ENCODE data around the gene ZNF629. TPM values are rescaled to one million over a fixed set of nuclear protein-coding genes. Genes with fewer than 3 reads are reported as not detected.

ZNF629 gene
- total RNA-seq, 1 donor from 2014 or later = 21.1 TPM

DNA sequence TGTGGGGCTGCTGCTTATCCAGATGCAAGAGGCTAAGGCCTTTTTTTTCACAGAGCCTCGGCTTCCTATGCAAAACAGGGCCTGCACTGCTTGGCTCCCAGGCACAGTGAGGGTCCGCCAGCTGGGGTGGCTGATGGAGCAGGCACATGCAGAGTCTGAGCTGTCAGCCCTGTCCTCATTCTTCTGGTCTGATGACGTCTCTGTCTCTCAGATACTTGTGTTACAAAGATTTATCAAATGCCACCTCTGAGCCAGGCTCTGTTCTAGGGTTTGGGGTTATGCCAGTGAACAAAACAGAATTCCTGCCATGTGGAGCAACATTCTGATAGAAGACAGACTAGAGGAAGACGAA lies 20.1 kb downstream of the ZNF629 start:
- peak overlapping the region; percentile 80 for H3K27ac ChIP-seq (replicated peaks)
- no peak overlapping the region for H3K4me3 ChIP-seq
- no peaks in the 10 kb centered on the region for H3K27me3 ChIP-seq (ENCODE audit: low read depth)
- no peaks in the 10 kb centered on the region for H3K9me3 ChIP-seq (replicated peaks)
- intact Hi-C loops (cut with micrococcal nuclease) = no loop called here
- TF ChIP-seq, protein P1, sequence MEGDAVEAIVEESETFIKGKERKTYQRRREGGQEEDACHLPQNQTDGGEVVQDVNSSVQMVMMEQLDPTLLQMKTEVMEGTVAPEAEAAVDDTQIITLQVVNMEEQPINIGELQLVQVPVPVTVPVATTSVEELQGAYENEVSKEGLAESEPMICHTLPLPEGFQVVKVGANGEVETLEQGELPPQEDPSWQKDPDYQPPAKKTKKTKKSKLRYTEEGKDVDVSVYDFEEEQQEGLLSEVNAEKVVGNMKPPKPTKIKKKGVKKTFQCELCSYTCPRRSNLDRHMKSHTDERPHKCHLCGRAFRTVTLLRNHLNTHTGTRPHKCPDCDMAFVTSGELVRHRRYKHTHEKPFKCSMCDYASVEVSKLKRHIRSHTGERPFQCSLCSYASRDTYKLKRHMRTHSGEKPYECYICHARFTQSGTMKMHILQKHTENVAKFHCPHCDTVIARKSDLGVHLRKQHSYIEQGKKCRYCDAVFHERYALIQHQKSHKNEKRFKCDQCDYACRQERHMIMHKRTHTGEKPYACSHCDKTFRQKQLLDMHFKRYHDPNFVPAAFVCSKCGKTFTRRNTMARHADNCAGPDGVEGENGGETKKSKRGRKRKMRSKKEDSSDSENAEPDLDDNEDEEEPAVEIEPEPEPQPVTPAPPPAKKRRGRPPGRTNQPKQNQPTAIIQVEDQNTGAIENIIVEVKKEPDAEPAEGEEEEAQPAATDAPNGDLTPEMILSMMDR (IDR thresholded peaks at IDR 0.05; ENCODE audit: borderline replicate concordance) = no peak
- H3K36me3 ChIP-seq = peaks cover 88% of the 10 kb centered on the region
- DNase-seq = no peak
- peaks cover 51% of the 10 kb centered on the region for H3K4me1 ChIP-seq

DNA sequence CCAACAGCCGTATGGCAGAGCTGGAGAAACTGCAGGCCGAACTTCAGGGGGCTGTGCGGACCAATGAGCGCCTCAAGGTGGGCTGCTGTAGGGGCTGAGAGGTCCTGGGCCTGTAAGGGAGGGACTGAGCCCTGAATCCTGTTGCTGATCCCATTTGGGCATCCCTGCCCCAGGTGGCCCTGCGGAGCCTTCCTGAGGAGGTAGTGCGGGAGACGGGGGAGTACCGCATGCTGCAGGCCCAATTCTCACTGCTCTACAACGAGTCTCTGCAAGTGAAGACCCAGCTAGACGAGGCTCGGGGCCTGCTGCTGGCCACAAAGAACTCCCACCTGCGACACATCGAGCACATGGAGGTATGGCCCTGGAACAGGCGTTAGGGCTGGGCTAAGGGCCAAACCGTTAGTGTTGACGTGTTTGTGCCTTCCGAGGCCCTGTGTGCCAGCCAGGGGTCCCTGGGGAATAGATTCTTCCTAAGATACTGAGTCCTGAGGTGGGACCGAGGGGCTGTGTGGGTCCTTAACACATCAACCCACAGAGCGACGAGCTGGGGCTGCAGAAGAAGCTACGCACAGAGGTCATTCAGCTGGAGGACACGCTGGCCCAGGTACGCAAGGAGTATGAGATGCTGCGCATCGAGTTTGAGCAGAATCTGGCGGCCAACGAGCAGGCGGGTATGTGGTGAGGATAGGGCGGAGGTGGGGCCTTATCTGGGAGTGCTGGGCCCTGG lies 20.6 kb downstream of the ZNF629 start:
- H3K27me3 ChIP-seq (ENCODE audit: low read depth) = no peaks in the 10 kb centered on the region
- no peak overlapping the region for H3K4me3 ChIP-seq
- H3K27ac ChIP-seq (replicated peaks) = peak overlapping the region; percentile 80
- DNase-seq = no peak
- intact Hi-C loops (cut with micrococcal nuclease) = no loop called here
- H3K36me3 ChIP-seq = peaks cover 83% of the 10 kb centered on the region
- no peaks in the 10 kb centered on the region for H3K9me3 ChIP-seq (replicated peaks)
- H3K4me1 ChIP-seq = peaks cover 56% of the 10 kb centered on the region
- TF ChIP-seq, protein P1 (IDR thresholded peaks at IDR 0.05; ENCODE audit: borderline replicate concordance) = no peak

DNA sequence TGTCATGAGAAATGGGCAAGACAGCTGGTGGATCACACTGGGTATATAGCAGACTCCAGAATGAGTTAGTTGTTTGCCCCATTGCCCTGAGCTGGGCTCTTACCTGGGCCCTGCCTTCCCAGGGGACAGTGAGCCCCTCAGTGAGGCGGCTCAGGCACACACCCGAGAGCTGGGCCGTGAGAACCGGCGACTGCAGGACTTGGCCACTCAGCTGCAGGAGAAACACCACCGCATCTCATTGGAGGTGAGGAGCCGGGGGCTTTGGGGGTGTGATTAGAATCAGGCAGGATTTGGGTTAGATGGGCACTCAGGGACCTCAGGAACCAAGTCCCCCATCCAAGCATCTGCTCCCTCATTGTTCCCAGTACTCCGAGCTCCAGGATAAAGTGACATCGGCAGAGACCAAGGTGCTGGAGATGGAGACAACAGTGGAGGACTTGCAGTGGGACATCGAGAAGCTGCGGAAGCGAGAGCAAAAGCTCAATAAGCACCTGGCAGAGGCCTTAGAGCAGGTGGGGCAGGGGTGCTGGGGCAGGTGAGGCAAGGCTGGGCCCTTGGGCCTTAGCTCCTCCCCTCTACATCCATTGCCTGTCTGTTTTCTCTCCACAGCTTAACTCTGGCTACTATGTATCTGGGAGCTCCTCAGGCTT lies 22.1 kb downstream of the ZNF629 start:
- Histone ChIP-seq H3K4me1 (peaks cover 65% of the 10 kb centered on the region), H3K27ac (replicated peaks) (no peak overlapping the region), H3K27me3 (ENCODE audit: low read depth) (no peaks in the 10 kb centered on the region), H3K36me3 (peaks cover 68% of the 10 kb centered on the region), H3K4me3 (no peak overlapping the region), H3K9me3 (replicated peaks) (no peaks in the 10 kb centered on the region)
- TF ChIP-seq, protein P1 (IDR thresholded peaks at IDR 0.05; ENCODE audit: borderline replicate concordance) = no peak
- intact Hi-C loops (cut with micrococcal nuclease) = no loop called here
- no peak for DNase-seq

DNA sequence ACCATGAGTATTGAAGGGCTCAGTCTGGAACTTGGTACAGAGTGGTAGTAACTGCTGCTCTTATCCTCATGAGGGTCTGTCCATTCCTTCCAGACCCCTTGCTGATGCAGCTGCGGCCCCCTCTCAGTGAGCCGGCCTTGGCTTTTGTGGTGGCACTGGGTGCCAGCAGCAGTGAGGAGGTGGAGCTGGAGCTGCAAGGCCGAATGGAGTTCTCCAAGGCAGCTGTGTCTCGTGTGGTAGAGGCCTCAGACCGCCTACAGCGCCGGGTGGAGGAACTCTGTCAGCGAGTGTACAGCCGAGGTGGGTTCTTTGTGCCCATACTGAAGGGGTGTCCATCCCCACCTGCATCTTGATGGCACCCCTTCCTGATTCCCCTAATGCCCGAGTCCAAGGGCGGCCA lies 22.9 kb downstream of the ZNF629 start:
- Histone ChIP-seq H3K4me1 (peaks cover 65% of the 10 kb centered on the region), H3K36me3 (peaks cover 60% of the 10 kb centered on the region), H3K27me3 (ENCODE audit: low read depth) (no peaks in the 10 kb centered on the region), H3K9me3 (replicated peaks) (no peaks in the 10 kb centered on the region), H3K4me3 (peak overlapping the region; percentile 75), H3K27ac (replicated peaks) (no peak overlapping the region)
- intact Hi-C loops (cut with micrococcal nuclease) = no loop called here
- no peak for DNase-seq
- TF ChIP-seq, protein P1 (IDR thresholded peaks at IDR 0.05; ENCODE audit: borderline replicate concordance) = no peak

DNA sequence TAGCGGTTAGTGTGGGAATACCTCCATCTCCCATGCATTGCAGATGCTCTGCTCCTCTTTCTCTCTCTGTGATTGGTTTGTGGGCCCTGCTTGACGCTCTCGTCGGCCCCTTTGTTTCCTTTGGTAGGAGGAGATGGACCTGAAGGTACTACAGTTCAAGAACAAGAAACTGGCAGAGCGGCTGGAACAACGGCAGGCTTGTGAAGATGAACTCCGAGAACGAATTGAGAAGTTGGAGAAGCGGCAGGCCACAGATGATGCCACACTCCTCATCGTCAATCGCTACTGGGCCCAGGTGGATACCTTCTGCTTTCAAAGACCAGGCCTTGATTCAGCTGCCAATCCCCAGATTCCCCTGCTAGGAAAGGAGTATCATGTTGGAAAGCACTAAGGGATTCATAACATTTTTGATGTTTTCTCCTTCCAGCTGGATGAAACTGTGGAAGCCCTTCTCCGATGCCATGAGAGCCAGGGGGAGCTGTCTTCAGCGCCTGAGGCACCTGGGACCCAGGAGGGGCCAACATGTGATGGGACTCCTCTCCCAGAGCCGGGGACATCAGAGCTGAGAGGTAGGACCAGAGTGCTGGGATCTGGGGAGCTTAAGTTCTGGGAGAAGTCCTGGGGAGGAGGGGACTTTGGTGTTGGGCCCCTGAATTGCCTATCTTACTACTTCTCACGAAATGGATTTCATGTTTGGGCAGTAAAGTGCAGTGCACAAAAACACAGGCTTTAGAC lies 23.8 kb downstream of the ZNF629 start:
- Histone ChIP-seq H3K36me3 (peaks cover 51% of the 10 kb centered on the region), H3K9me3 (replicated peaks) (no peaks in the 10 kb centered on the region), H3K4me1 (peaks cover 63% of the 10 kb centered on the region), H3K27me3 (ENCODE audit: low read depth) (no peaks in the 10 kb centered on the region), H3K27ac (replicated peaks) (peak overlapping the region; percentile 80), H3K4me3 (peak overlapping the region; percentile 75)
- DNase-seq = no peak
- intact Hi-C loops (cut with micrococcal nuclease) = no loop called here
- TF ChIP-seq, protein P1 (IDR thresholded peaks at IDR 0.05; ENCODE audit: borderline replicate concordance) = no peak

Measured in left ventricle myocardium inferior (tissue), 1 donor.